ENCODE results near the gene THBD. TPM values are rescaled to one million over a fixed set of nuclear protein-coding genes. Genes with fewer than 3 reads are reported as not detected.

THBD gene
- total and polyA plus RNA-seq, 2 donors (not counting 1 experiment from before 2014, with no cell fraction given), result 0.99 to 8.4 TPM

GRCh38 chr20:23080521-23080920 lies 31.0 kb upstream of the THBD start:
- no peak for TF ChIP-seq EZH2 (IDR thresholded peaks at IDR 0.05; ENCODE audit: low read length, missing control alignments)
- TF ChIP-seq CTCF (conservative IDR thresholded peaks at IDR 0.05 in 1 of 2, IDR thresholded peaks at IDR 0.05 in 1 of 2; ENCODE audit: low read depth in 1 of 2, low read length in 2 of 2), result no peak
- Histone ChIP-seq H3K4me2 (ENCODE audit: extremely low read depth, insufficient read depth, low read length) (no peak overlapping the region), H3K9me3 (ENCODE audit: control insufficient read depth, insufficient read depth, low read depth, low read length) (no peaks in the 10 kb centered on the region), H3K9ac (ENCODE audit: insufficient read depth, low read length) (no peak overlapping the region), H3K36me3 (ENCODE audit: control insufficient read depth, insufficient read depth, low read length) (no peaks in the 10 kb centered on the region), H3K27ac (ENCODE audit: insufficient read depth, low read length) (no peak overlapping the region), H4K20me1 (ENCODE audit: control insufficient read depth, extremely low read depth, insufficient read depth, low read length) (no peaks in the 10 kb centered on the region), H3K4me1 (ENCODE audit: control insufficient read depth, extremely low read depth, insufficient read depth, low read length) (no peaks in the 10 kb centered on the region), H3K4me3 (replicated peaks in 1 of 4; ENCODE audit: control extremely low read depth in 1 of 4, insufficient read depth in 1 of 4, low read depth in 3 of 4, low read length in 4 of 4) (no peak overlapping the region), H2AFZ (ENCODE audit: low read length) (no peak overlapping the region), H3K79me2 (ENCODE audit: control insufficient read depth, insufficient read depth, low read length) (no peaks in the 10 kb centered on the region), H3K27me3 (ENCODE audit: control insufficient read depth, insufficient read depth, low read length) (no peaks in the 10 kb centered on the region)
- no peak for DNase-seq (ENCODE audit: low read depth in 2 of 2)

GRCh38 chr20:23079926-23080325 lies 30.5 kb upstream of the THBD start:
- DNase-seq (ENCODE audit: low read depth in 2 of 2), result no peak
- Histone ChIP-seq H3K27ac (ENCODE audit: insufficient read depth, low read length) (no peak overlapping the region), H4K20me1 (ENCODE audit: control insufficient read depth, extremely low read depth, insufficient read depth, low read length) (no peaks in the 10 kb centered on the region), H3K36me3 (ENCODE audit: control insufficient read depth, insufficient read depth, low read length) (no peaks in the 10 kb centered on the region), H3K79me2 (ENCODE audit: control insufficient read depth, insufficient read depth, low read length) (no peaks in the 10 kb centered on the region), H3K4me1 (ENCODE audit: control insufficient read depth, extremely low read depth, insufficient read depth, low read length) (no peaks in the 10 kb centered on the region), H3K4me2 (ENCODE audit: extremely low read depth, insufficient read depth, low read length) (no peak overlapping the region), H3K9me3 (ENCODE audit: control insufficient read depth, insufficient read depth, low read depth, low read length) (no peaks in the 10 kb centered on the region), H3K9ac (ENCODE audit: insufficient read depth, low read length) (no peak overlapping the region), H3K27me3 (ENCODE audit: control insufficient read depth, insufficient read depth, low read length) (no peaks in the 10 kb centered on the region), H2AFZ (ENCODE audit: low read length) (no peak overlapping the region), H3K4me3 (replicated peaks in 1 of 4; ENCODE audit: control extremely low read depth in 1 of 4, insufficient read depth in 1 of 4, low read depth in 3 of 4, low read length in 4 of 4) (no peak overlapping the region)
- TF ChIP-seq EZH2 (IDR thresholded peaks at IDR 0.05; ENCODE audit: low read length, missing control alignments) (no peak), CTCF (conservative IDR thresholded peaks at IDR 0.05 in 1 of 2, IDR thresholded peaks at IDR 0.05 in 1 of 2; ENCODE audit: low read depth in 1 of 2, low read length in 2 of 2) (no peak)

- H2AFZ ChIP-seq (ENCODE audit: low read length), result no peak overlapping the region
- H4K20me1 ChIP-seq (ENCODE audit: control insufficient read depth, extremely low read depth, insufficient read depth, low read length), result no peaks in the 10 kb centered on the region
Measured at GRCh38 chr20:23079016-23079351, 29.5 kb upstream of the THBD start.

More at GRCh38 chr20:23079016-23079351, 29.5 kb upstream of the THBD start:
- no peaks in the 10 kb centered on the region for H3K79me2 ChIP-seq (ENCODE audit: control insufficient read depth, insufficient read depth, low read length)
- H3K4me3 ChIP-seq (replicated peaks in 1 of 4; ENCODE audit: control extremely low read depth in 1 of 4, insufficient read depth in 1 of 4, low read depth in 3 of 4, low read length in 4 of 4), result no peak overlapping the region
- H3K4me1 ChIP-seq (ENCODE audit: control insufficient read depth, extremely low read depth, insufficient read depth, low read length), result no peaks in the 10 kb centered on the region
- DNase-seq (ENCODE audit: low read depth in 2 of 2), result no peak
- H3K4me2 ChIP-seq (ENCODE audit: extremely low read depth, insufficient read depth, low read length), result no peak overlapping the region
- no peaks in the 10 kb centered on the region for H3K9me3 ChIP-seq (ENCODE audit: control insufficient read depth, insufficient read depth, low read depth, low read length)
- H3K27ac ChIP-seq (ENCODE audit: insufficient read depth, low read length), result no peak overlapping the region
- H3K9ac ChIP-seq (ENCODE audit: insufficient read depth, low read length), result no peak overlapping the region
- TF ChIP-seq EZH2 (IDR thresholded peaks at IDR 0.05; ENCODE audit: low read length, missing control alignments) (no peak), CTCF (conservative IDR thresholded peaks at IDR 0.05 in 1 of 2, IDR thresholded peaks at IDR 0.05 in 1 of 2; ENCODE audit: low read depth in 1 of 2, low read length in 2 of 2) (peak in 1 of 2 donors; percentile 2)
- no peaks in the 10 kb centered on the region for H3K36me3 ChIP-seq (ENCODE audit: control insufficient read depth, insufficient read depth, low read length)
- no peaks in the 10 kb centered on the region for H3K27me3 ChIP-seq (ENCODE audit: control insufficient read depth, insufficient read depth, low read length)
